ENCODE results near the gene NHLH1.

The NHLH1 gene

DNA sequence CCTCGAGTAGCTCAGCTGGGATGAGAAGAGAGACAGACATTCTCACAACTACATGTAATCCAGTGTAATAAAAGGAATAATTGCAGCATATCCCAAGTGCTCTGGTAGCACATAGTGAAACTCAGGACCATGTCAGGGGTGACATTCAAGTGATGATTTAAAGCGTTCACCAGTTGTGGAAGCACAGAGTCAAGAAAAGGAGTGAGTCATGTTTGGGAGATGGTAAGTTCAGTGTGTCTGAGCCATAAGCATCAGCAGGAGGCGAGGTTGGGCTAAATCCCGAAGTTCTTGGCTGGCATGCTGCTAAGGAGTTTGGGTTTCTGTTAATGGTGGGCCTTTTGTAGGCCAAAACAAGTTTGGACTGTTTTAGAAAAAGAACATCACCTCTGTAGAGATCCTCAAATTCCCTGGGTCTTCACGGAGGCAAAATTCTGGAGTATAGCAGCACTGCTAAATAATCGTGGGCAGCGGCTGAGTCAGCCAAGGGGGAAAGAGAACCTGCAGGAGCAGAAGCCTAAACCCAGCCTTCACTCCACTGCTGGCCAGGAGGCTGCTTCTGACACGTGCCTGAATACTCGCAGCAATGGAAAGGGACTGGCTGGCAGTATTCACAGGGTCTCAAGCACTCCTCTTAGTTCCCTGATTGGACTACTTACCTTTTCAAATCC lies 7.2 kb upstream of the NHLH1 start:
- no peak for DNase-seq

- no peak for DNase-seq
Observed at GRCh38 chr1:160360227-160360695, 6.6 kb upstream of the NHLH1 start.

- DNase-seq: no peak
Observed at GRCh38 chr1:160361199-160361598, 5.7 kb upstream of the NHLH1 start.

GRCh38 chr1:160361814-160362167 lies 5.1 kb upstream of the NHLH1 start:
- no peak for DNase-seq

GRCh38 chr1:160362168-160362957 lies 4.5 kb upstream of the NHLH1 start:
- DNase-seq: no peak

GRCh38 chr1:160363010-160363409 lies 3.9 kb upstream of the NHLH1 start:
- no peak for DNase-seq

DNA sequence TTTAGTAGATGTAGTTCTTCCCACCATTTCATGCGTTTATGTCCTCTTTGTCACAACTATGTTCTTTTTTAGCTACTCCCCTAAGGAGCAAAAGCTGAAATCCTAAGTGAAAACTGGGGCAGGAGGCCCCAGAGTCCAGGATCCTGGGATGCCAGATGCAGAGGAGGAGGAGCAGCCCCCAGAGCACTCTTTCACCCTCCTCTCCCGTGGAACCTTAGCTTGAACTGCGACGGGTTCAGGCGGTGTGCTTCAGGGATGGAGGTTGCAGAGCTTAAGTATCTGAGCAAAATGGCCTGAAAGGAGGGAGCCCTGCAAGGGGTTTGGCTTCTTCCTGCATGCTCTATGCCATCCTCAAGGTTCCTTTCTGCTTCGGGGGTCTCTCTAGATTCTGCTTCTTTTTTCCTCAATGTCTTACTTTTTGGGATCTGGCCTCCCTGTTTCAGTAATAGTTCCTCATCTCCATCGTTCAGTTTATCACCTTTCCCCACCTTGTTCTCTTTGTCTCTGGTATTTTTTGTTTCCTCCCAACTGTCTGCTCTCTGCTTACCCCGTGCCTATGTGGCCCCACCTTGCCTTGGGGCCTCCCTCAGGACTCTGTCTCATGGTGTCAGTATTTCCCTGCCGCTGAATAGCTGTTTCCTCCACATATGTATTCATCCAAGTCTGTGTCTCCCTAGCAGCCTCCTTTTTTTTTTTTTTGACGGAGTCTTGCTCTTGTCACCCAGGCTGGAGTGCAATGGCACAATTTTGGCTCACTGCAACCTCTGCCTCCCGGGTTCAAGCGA lies 2.7 kb upstream of the NHLH1 start:
- no peak for DNase-seq

DNA sequence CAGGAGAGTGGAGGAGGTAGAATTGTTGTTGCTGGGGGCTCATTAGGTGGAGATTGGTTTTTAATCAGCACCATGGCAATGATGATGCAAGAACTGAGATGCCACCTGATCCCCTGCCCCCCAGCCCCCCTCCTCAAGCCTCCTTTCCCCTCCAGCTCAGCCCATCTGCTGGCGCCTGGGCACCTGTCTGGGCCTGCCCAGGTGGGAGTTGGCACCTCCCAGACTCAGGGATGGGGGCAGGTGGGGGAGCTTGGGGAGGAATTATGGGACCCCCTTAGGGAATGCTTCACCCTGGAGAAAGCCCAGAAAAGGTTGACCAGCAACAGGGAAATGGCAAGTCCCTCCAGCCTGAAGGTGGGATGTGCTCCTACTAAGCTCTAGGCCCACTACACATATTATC lies 1.5 kb upstream of the NHLH1 start:
- no peak for DNase-seq

DNA sequence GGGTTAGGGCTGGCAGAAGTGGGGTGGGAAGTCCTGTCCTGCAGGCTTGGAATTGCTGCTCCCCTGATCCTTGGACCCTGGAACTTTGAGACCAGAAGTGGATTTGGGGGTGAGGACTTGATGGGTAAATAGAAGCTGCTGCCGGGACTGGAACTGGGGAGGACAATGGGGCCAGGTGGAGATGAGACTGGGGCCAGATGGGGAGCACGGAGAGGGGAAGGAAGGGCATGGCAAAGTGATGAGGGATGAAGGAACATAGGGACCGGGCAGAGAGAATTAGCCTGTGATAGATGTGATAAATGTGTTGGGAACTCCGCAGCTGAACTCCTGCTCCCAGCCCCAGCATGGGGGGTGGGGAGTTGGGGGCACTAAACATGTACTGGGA lies 637 bp downstream of the NHLH1 start:
- DNase-seq: no peak

DNA sequence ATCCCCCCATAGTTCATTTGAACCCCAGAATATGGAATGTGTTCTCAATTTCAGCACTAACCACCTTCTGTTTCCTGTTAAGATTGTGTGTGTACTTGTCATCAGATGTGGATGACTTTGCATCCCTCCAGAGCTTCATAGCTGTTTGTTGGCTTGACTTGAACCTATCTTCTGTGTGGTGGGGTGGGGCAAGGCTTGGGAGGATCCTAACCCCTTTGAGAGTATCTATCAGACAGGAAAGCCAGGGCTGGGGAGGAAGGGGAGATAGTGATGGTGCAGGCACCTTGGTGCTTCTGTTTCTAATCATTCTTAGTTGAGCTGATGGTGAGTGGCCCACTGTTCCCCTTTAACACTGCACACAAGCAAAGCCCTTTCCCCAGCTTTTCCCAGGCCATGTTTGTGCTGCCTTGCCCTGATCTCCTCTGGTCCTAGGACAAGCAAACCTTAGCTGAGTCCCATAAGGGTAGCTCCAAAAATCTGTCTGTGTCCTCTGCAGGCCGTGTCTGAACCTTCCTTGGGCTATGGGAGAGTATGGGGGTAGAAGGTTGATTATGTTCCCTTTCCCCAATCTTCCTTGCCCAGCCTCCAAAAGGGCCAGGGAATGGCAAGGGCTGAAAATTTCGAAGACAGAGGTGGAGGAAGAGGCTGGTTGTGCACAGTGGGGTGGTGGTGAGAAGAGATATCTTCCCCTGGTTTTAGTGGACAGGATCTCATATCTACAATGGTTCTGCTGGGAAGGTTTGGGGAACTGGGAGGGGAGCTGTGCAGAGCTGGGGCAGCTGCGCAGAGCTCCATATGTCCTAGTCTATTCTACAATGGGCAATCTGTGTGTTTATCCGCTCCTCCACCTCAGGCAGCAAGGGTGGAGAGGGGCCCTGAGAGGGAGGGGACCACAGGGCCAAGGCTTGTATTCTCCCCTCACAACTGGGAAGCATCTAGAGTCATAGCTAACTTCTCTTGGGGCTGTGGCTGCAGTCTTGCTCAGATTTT lies 1.4 kb downstream of the NHLH1 start:
- no peak for DNase-seq

DNA sequence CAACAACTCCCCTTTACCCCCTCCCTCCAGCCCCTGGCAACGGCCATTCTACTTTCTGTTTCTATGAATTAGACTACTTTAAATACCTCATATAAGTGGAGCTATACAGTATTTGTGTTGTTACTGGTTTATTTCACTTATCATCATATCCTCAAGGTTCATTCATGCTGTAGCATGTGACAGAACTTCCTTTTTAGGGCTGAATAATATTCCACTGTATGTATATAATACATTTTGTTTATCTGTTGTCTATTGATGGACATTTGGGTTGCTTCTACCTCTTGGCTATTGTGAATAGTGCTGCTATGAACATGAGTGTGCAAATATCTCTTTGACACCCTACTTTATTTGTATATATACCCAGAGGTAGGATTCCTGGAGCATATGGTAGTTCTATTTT lies 2.2 kb downstream of the NHLH1 start:
- DNase-seq: no peak

DNA sequence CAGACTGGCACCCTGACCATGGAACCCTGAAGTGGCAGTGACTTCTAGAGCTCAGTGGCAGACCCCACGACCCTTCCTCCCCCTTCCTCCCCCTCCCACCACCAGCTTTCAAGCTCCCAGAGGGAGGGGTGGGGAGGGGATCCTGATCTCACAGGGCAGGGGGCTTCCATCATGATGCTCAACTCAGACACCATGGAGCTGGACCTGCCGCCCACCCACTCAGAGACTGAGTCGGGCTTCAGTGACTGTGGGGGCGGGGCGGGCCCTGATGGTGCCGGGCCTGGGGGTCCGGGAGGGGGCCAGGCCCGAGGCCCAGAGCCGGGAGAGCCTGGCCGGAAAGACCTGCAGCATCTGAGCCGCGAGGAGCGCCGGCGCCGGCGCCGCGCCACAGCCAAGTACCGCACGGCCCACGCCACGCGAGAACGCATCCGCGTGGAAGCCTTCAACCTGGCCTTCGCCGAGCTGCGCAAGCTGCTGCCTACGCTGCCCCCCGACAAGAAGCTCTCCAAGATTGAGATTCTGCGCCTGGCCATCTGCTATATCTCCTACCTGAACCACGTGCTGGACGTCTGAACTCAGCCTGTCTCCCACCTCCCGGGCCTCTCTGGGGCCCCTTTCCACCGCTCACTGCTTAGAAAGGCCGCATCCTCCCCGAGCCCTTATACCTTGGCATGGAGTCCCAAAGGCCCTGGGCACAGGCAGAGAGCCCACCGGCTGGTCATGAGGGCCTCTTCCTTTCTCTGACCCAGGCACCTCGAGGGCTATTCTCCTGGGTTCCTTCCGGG lies 3.9 kb downstream of the NHLH1 start:
- no peak for DNase-seq

DNA sequence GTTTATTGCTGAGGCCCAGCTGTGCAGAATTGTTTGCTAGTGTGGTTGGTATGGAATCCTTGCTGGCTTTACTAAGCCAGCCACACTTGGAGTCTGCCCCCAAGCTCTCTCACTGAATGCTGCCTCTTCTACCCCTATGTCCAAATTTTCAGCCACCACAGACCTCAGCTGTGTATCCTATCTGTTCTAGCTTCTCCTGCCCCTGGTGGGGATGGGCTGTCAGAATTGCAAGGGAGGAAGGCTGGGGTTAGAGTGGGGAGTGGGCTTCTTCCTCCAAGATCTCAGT lies 4.4 kb downstream of the NHLH1 start:
- DNase-seq: no peak

DNA sequence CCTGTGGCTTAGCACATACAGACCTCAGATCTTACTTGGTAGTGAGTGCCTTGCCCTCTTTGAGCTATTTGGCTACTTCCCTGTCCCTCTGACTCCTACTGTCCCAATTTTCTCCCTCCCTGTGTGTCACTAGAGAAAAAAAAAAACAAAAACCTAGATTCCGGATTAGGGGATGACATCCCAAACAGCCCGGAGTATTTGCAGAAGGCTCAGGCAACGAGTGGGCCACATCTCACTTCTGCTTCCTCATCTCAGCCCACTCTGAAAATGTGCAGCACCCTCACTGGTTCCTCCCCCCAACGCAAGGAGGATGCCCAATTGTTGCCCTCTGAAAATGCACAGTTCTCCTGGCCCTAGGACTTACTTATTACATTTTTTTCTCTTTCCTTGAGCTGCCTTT lies 4.9 kb downstream of the NHLH1 start:
- no peak for DNase-seq

GRCh38 chr1:160373696-160374095 lies 6.8 kb downstream of the NHLH1 start:
- DNase-seq: no peak

- DNase-seq: no peak
Observed at GRCh38 chr1:160374306-160375110, 7.6 kb downstream of the NHLH1 start.

DNA sequence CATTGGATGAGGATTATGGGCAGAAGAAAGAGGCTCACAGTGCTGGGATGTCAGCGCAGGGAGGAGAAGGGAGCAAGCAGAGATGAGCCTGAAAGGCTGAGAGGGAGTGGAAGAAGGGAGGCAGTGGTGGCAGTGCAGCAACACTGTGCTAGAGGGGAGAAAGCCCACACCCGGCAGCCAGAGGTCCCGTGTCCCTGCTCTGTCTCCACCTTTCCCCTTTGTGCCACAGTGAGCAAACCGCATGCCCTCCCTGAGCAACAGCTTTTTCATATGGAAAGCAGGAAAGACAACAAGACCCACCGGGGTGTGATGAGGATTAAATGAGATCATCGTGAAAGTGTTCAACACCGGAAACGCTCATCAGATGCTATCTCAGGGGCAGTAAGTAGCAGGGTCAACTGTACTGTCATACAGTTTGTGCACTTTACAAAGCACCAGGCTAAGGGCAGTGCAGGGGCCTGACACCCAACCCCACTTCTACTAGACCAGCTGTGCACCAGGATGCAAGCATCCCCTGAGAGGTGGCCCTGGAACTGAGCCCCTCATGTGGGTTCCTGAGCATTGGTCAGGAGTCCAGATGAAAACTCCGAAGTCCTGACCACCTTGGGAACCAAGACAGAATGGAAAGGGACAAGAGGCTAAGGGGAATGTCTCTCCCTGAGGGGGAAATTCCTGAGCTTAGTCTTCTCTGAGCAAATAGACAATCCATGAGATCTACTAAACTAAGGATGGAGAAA lies 9.1 kb downstream of the NHLH1 start:
- no peak for DNase-seq

GRCh38 chr1:160376525-160377131 lies 9.8 kb downstream of the NHLH1 start:
- peak; percentile 11 for DNase-seq

GRCh38 chr1:160377585-160378206 lies 10.8 kb downstream of the NHLH1 start:
- DNase-seq: no peak
